ENCODE measurements around the gene MVB12B. TPM values are rescaled to one million over a fixed set of nuclear protein-coding genes. Genes with fewer than 3 reads are reported as not detected.

Gene MVB12B
- total and polyA plus RNA-seq, 2 experiments from 2014 or later: 19.0 to 29.9 TPM

DNA sequence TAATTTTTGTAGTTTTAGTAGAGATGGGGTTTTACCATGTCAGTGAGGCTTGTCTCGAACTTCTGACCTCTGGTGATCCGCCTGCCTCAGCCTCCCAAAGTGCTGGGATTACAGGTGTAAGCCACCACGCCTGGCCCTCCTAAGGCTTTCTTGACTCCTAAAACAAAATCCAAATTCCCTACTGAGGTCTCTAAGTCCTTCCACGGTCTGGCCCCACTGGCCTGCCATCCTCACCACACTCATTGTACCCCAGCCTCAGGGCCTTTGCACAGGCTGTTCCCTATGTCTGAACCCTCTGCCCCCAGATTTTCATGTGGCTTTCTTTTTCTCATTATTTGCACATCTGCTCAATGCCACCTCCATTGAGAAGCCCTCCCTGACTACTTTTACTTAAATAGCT lies 34.7 kb upstream of the MVB12B start:
- no peak overlapping the region for H3K27ac ChIP-seq
- H3K4me1 ChIP-seq (ENCODE audit: low read depth): no peaks in the 10 kb centered on the region
- H3K36me3 ChIP-seq: no peaks in the 10 kb centered on the region
- no peak overlapping the region for H3K4me3 ChIP-seq
- no peaks in the 10 kb centered on the region for H3K27me3 ChIP-seq
- TF ChIP-seq, protein P1, sequence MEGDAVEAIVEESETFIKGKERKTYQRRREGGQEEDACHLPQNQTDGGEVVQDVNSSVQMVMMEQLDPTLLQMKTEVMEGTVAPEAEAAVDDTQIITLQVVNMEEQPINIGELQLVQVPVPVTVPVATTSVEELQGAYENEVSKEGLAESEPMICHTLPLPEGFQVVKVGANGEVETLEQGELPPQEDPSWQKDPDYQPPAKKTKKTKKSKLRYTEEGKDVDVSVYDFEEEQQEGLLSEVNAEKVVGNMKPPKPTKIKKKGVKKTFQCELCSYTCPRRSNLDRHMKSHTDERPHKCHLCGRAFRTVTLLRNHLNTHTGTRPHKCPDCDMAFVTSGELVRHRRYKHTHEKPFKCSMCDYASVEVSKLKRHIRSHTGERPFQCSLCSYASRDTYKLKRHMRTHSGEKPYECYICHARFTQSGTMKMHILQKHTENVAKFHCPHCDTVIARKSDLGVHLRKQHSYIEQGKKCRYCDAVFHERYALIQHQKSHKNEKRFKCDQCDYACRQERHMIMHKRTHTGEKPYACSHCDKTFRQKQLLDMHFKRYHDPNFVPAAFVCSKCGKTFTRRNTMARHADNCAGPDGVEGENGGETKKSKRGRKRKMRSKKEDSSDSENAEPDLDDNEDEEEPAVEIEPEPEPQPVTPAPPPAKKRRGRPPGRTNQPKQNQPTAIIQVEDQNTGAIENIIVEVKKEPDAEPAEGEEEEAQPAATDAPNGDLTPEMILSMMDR (IDR thresholded peaks at IDR 0.05; ENCODE audit: low read depth, low read length): no peak
- DNase-seq (ENCODE audit: low read depth in 1 of 2, low spot score in 1 of 2): no peak
- H3K9me3 ChIP-seq (ENCODE audit: low read depth): no peaks in the 10 kb centered on the region

DNA sequence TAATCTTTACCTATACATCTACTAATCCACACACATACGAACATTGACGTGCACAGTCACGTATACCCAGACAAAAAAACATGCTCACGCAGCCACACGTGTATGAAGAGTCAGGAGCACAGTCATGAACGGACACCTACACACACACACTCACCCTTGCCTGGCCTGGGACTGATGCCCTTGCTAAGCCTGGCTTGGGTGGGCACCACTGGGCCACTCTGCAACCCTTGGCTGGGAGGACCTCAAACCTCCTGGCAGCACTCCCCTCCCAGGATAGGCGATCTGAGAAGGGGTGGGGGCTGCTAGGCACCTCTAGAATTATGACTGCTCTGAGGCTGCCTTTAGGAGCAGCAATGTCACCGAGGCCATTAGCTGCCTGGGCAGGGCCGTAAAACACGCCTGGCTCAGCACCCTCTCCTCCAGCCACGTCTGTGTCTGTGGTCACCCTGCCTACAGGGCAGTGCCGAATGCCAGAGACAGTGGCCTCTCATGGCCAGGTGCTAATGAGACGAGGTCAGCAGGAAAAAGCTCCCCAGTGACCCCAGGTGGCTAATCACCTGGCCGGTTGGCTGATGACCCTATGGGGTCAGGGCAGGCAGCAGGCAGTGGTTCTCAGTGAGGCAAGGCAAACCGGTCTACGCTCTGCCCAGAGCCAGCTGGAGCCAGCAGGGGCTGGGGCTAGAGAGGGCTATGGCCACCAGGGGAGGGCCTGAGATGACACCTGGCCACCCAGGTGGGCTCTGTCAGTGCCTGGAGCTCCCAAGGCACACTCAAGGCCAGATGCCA lies 33.7 kb upstream of the MVB12B start:
- no peaks in the 10 kb centered on the region for H3K9me3 ChIP-seq (ENCODE audit: low read depth)
- TF ChIP-seq, protein P1 (IDR thresholded peaks at IDR 0.05; ENCODE audit: low read depth, low read length): no peak
- no peaks in the 10 kb centered on the region for H3K36me3 ChIP-seq
- no peak overlapping the region for H3K4me3 ChIP-seq
- no peak for DNase-seq (ENCODE audit: low read depth in 1 of 2, low spot score in 1 of 2)
- no peaks in the 10 kb centered on the region for H3K27me3 ChIP-seq
- H3K27ac ChIP-seq: no peak overlapping the region
- H3K4me1 ChIP-seq (ENCODE audit: low read depth): no peaks in the 10 kb centered on the region

DNA sequence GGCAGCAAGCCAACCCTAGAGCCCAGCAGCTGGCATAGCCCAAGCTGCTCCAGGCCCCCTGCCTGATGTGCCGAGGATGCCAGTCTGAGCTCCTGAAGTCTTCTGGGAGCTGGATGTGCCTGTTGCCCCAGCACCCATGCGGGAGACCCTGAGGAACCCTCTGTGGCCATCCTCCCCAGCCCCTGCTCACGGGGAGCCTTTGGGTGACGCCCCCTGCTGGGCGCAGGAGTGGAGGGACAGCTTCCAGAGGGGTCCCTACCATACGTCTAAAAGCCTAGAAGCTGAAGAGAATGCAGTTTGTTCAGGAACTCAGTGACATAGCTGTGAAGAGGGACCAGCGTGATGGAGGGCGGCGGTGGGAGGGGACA lies 33.1 kb upstream of the MVB12B start:
- H3K36me3 ChIP-seq: no peaks in the 10 kb centered on the region
- TF ChIP-seq, protein P1 (IDR thresholded peaks at IDR 0.05; ENCODE audit: low read depth, low read length): peak; percentile 38
- H3K4me1 ChIP-seq (ENCODE audit: low read depth): no peaks in the 10 kb centered on the region
- DNase-seq (ENCODE audit: low read depth in 1 of 2, low spot score in 1 of 2): no peak
- no peaks in the 10 kb centered on the region for H3K27me3 ChIP-seq
- no peaks in the 10 kb centered on the region for H3K9me3 ChIP-seq (ENCODE audit: low read depth)
- H3K27ac ChIP-seq: no peak overlapping the region
- H3K4me3 ChIP-seq: no peak overlapping the region

DNA sequence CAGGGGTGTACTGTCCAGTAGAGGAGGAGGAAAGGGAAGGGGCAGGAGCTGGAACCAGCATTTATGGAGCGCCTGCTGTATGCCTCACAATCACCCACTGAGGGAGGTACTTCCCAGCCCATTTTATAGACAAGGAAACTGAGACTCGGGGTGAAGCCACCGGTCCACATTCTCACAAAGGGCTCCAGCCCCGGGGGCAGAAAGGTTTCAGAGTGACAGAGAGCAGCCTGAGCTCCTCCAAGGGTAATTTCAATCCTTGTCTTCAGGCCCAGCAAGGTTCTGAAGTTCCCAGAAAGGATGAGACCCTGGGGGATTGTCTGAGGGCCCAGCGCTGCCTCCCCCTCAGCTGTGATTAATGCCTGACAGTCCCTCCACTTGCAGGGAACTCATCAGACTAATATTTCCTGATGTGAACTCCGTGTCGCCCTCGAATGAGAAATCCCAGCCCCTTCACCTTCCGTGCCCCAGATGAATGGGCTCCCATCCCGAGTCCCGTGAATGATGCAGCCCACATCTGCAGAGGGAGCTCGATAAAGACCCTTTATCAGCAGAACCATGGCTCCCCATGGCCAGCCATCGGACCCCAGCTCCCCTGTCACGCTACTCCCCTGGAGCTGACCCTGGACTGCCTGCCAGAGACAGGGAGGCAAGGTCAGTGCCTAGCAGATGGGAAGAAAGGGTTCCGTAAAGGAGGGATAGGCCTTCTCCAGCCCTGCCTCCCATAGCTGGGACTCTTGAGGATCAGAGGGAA lies 32.1 kb upstream of the MVB12B start:
- Histone ChIP-seq H3K27me3 (no peaks in the 10 kb centered on the region), H3K9me3 (ENCODE audit: low read depth) (no peaks in the 10 kb centered on the region), H3K4me3 (no peak overlapping the region), H3K36me3 (no peaks in the 10 kb centered on the region), H3K4me1 (ENCODE audit: low read depth) (no peaks in the 10 kb centered on the region), H3K27ac (no peak overlapping the region)
- no peak for DNase-seq (ENCODE audit: low read depth in 1 of 2, low spot score in 1 of 2)
- TF ChIP-seq, protein P1 (IDR thresholded peaks at IDR 0.05; ENCODE audit: low read depth, low read length): no peak

DNA sequence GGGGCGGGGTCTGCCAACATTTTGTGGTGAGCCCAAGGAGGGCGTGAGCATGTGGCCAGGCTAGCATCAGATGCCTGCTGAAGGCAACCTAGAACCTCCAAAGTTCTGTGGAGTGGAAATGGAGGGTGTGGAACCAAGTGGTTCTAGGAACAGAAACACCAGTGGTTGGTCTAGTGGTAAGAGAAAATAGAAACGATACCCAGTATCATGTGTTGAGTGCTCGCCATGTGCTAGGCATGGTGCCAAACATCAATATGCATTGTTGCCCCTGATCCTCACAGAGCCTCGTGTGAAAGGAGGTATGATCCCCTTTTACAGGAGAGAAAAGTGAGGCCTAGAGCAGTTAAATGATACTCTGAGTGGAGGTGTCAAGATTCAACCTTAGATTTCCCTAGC lies 31.5 kb upstream of the MVB12B start:
- TF ChIP-seq, protein P1 (IDR thresholded peaks at IDR 0.05; ENCODE audit: low read depth, low read length): no peak
- DNase-seq (ENCODE audit: low read depth in 1 of 2, low spot score in 1 of 2): no peak
- Histone ChIP-seq H3K4me1 (ENCODE audit: low read depth) (no peaks in the 10 kb centered on the region), H3K4me3 (no peak overlapping the region), H3K27ac (no peak overlapping the region), H3K9me3 (ENCODE audit: low read depth) (no peaks in the 10 kb centered on the region), H3K36me3 (no peaks in the 10 kb centered on the region), H3K27me3 (no peaks in the 10 kb centered on the region)
